Tibial nerve (tissue), 4 donors: ENCODE data around the gene PHYKPL. TPM values are rescaled to one million over a fixed set of nuclear protein-coding genes. Genes with fewer than 3 reads are reported as not detected.

Experiments used
- DNase-seq, 2 donors: peaks; one replicate each; pipeline ENCODE4 v3.0.0-alpha.2; 2019; ENCODE audit warnings: low spot score in 2 of 2
- H3K27ac ChIP-seq, 4 donors: fragments of 200-600 bp; sonication (generic) in 3 of 4; one replicate each; pipeline ENCODE4 v1.5.1; 2017 to 2019; ENCODE audit warnings: mild to moderate bottlenecking in 1 of 4
- H3K27me3 ChIP-seq, 2 donors: fragments of 200-600 bp; sonication (generic) in 1 of 2; one replicate each; pipeline versions ENCODE4 v1.5.1 to v1.6.0; 2017 to 2019
- H3K36me3 ChIP-seq, 3 donors: fragments of 200-600 bp; sonication (generic); one replicate each; pipeline ENCODE4 v1.5.1; 2018 to 2019
- H3K4me1 ChIP-seq, 4 donors: fragments of 200-600 bp; sonication (generic) in 3 of 4; one replicate each; pipeline ENCODE4 v1.5.1; 2017 to 2019
- H3K4me3 ChIP-seq, 4 donors: fragments of 200-600 bp; sonication (generic) in 3 of 4; one replicate each; pipeline ENCODE4 v1.5.1; 2017 to 2019; ENCODE audit warnings: mild to moderate bottlenecking in 1 of 4, moderate library complexity in 1 of 4
- H3K9me3 ChIP-seq, 4 donors: fragments of 200-600 bp; sonication (generic) in 3 of 4; one replicate each; pipeline ENCODE4 v1.5.1; 2017 to 2019
- CTCF ChIP-seq, 5 experiments: fragments of 200-600 bp in 3 of 5; fragments of 450-650 bp in 2 of 5; sonication (generic) in 3 of 5; IDR thresholded peaks; one replicate each; pipeline ENCODE4 v1.5.1; 2016 to 2019; ENCODE audit warnings: antibody characterized with exemption in 5 of 5, mild to moderate bottlenecking in 3 of 5, moderate library complexity in 2 of 5
- EP300 ChIP-seq, 2 donors: sonication (generic); formaldehyde crosslinking; IDR thresholded peaks; one replicate each; pipeline ENCODE4 v1.6.1; 2017; ENCODE audit warnings: antibody characterized with exemption in 2 of 2, mild to moderate bottlenecking in 1 of 2
- POLR2A ChIP-seq, 2 donors: fragments of 450-650 bp; IDR thresholded peaks; one replicate each; pipeline ENCODE4 v1.6.1; 2017; ENCODE audit warnings: antibody characterized with exemption in 2 of 2, mild to moderate bottlenecking in 2 of 2, moderate library complexity in 2 of 2
- WGBS, 2 donors: methylation state at CpG; one replicate each; pipeline ENCODE4 v1.1.5; 2018; 5-methylcytosine and 5-hydroxymethylcytosine counted together
- total RNA-seq, 4 donors: library from RNA; depleted of rRNA; stranded (reverse); fragments of >200 nt; gene quantifications; one replicate each; pipeline ENCODE4 v1.1.0, GENCODE V29; 2016

Gene PHYKPL
- total RNA-seq, 4 donors from 2014 or later, result 77.2 to 121 (median 97.1) TPM

- Histone ChIP-seq H3K4me3 (no peak overlapping the region), H3K27ac (no peak overlapping the region), H3K27me3 (no peaks in the 10 kb centered on the region), H3K4me1 (no peaks in the 10 kb centered on the region), H3K9me3 (peaks cover 0 to 4% (median 0%) of the 10 kb centered on the region in 4 donors), H3K36me3 (no peaks in the 10 kb centered on the region)
- TF ChIP-seq POLR2A (IDR thresholded peaks at IDR 0.05), result no peak
- no peak for TF ChIP-seq EP300 (IDR thresholded peaks at IDR 0.05)
- no peak for TF ChIP-seq CTCF (IDR thresholded peaks at IDR 0.05)
- 79 to 87% methylated on average over 10 of the region's 10 CpGs for WGBS, 2 donors
- DNase-seq, result no peak
Measured at GRCh38 chr5:178266581-178266980, 34.0 kb upstream of the PHYKPL start.

GRCh38 chr5:178265746-178266145, 33.1 kb upstream of the PHYKPL start:
- TF ChIP-seq EP300 (IDR thresholded peaks at IDR 0.05) (no peak), CTCF (IDR thresholded peaks at IDR 0.05) (no peak), POLR2A (IDR thresholded peaks at IDR 0.05) (no peak)
- no peaks in the 10 kb centered on the region for H3K4me1 ChIP-seq
- no peak overlapping the region for H3K27ac ChIP-seq
- DNase-seq, result no peak
- no peaks in the 10 kb centered on the region for H3K36me3 ChIP-seq
- peaks cover 0 to 4% (median 0%) of the 10 kb centered on the region in 4 donors for H3K9me3 ChIP-seq
- WGBS, 2 donors, result 84 to 86% methylated on average over 6 to 7 of the region's 7 CpGs
- no peak overlapping the region for H3K4me3 ChIP-seq
- H3K27me3 ChIP-seq, result no peaks in the 10 kb centered on the region

- Histone ChIP-seq H3K36me3 (no peaks in the 10 kb centered on the region), H3K27me3 (no peaks in the 10 kb centered on the region), H3K27ac (no peak overlapping the region), H3K4me1 (no peaks in the 10 kb centered on the region), H3K9me3 (peaks cover 0 to 4% (median 0%) of the 10 kb centered on the region in 4 donors), H3K4me3 (no peak overlapping the region)
- no peak for DNase-seq
- TF ChIP-seq CTCF (IDR thresholded peaks at IDR 0.05), result no peak
- TF ChIP-seq POLR2A (IDR thresholded peaks at IDR 0.05), result no peak
- no peak for TF ChIP-seq EP300 (IDR thresholded peaks at IDR 0.05)
- 87 to 93% methylated on average over 4 of the region's 4 CpGs for WGBS, 2 donors
Measured at GRCh38 chr5:178264044-178264443, 31.4 kb upstream of the PHYKPL start.

- Histone ChIP-seq H3K4me3 (no peak overlapping the region), H3K27me3 (no peaks in the 10 kb centered on the region), H3K27ac (no peak overlapping the region), H3K36me3 (no peaks in the 10 kb centered on the region), H3K4me1 (no peaks in the 10 kb centered on the region), H3K9me3 (peaks cover 0 to 4% (median 0%) of the 10 kb centered on the region in 4 donors)
- TF ChIP-seq CTCF (IDR thresholded peaks at IDR 0.05), result no peak
- TF ChIP-seq POLR2A (IDR thresholded peaks at IDR 0.05), result no peak
- TF ChIP-seq EP300 (IDR thresholded peaks at IDR 0.05), result no peak
- WGBS, 2 donors, result 90 to 91% methylated on average over 18 to 19 of the region's 19 CpGs
- no peak for DNase-seq
Measured at GRCh38 chr5:178261666-178262600, 29.3 kb upstream of the PHYKPL start.
